GM12878 (cell line): ENCODE data around the gene SMARCAL1. TPM values are rescaled to one million over a fixed set of nuclear protein-coding genes. Genes with fewer than 3 reads are reported as not detected.

Experiments used
- ATAC-seq: fragments of 200-7000 bp; cut with Tn5 transposase; 3 replicates; pipeline ENCODE4 v1.9.1; 2020; ENCODE audit warnings: mild to moderate bottlenecking, moderate library complexity
- BruUV-seq: library from RNA; stranded (reverse); fragments of 400-500 nt; replicated peaks from 2 replicates; lab custom pipeline; 2021; lab: Mats Ljungman, UMichigan
- CTCF ChIA-PET: fragments of 300-600 bp; sonication (Branson Sonifier 250); formaldehyde crosslinking; extraction: SDS; loops from one replicate; lab custom pipeline; 2021; ENCODE audit warnings: inconsistent platforms; lab: Yijun Ruan, JAX
- POLR2A ChIA-PET: fragments of 350-600 bp; formaldehyde crosslinking; extraction: SDS; loops from one replicate; lab custom pipeline; 2021; ENCODE audit warnings: inconsistent platforms; lab: Charles Lee
- RAD21 ChIA-PET: fragments of 300-600 bp; sonication (Branson Sonifier 250); formaldehyde crosslinking; loops from one replicate; lab custom pipeline; 2023; ENCODE audit warnings: antibody characterized with exemption; ENCODE audit not compliant: unreplicated experiment; lab: Charles Lee
- SMC1A ChIA-PET: fragments of 300-600 bp; sonication (Branson Sonifier 250); formaldehyde crosslinking; loops from one replicate; lab custom pipeline; 2023; ENCODE audit not compliant: unreplicated experiment, uncharacterized antibody; lab: Charles Lee
- DNase-seq: peaks from one replicate; pipeline ENCODE4 v3.0.0-alpha.2; 2011; ENCODE audit warnings: low read depth, low spot score
- FAIRE-seq: peaks from 3 replicates; lab custom pipeline; 2011; peaks lifted over from hg19 to GRCh38; lab: Jason Lieb, UNC
- H2AFZ ChIP-seq: 2 replicates; pipeline ENCODE4 v1.6.0; 2011; ENCODE audit warnings: low read depth, low read length, control low read depth; ENCODE audit not compliant: control insufficient read depth
- H3K27ac ChIP-seq: 2 replicates; pipeline ENCODE4 v1.5.1; 2011; ENCODE audit warnings: control low read depth; ENCODE audit not compliant: control insufficient read depth, insufficient read depth
- H3K27me3 ChIP-seq, 2 experiments: replicated peaks in 1 of 2; 2 replicates each; pipeline versions ENCODE4 v1.6.0 to v1.6.1; 2011; ENCODE audit warnings: low read length in 1 of 2; ENCODE audit not compliant: control insufficient read depth in 2 of 2, insufficient read depth in 2 of 2
- H3K36me3 ChIP-seq, 2 experiments: 2 replicates each; pipeline ENCODE4 v1.5.1; 2011; ENCODE audit warnings: low read length in 1 of 2; ENCODE audit not compliant: control insufficient read depth in 2 of 2, insufficient read depth in 2 of 2
- H3K4me1 ChIP-seq: 2 replicates; pipeline ENCODE4 v1.6.1; 2011; ENCODE audit warnings: mild to moderate bottlenecking, low read length, moderate library complexity, mixed read lengths; ENCODE audit not compliant: control insufficient read depth, insufficient read depth
- H3K4me2 ChIP-seq: 2 replicates; pipeline ENCODE4 v1.6.0; 2011; ENCODE audit warnings: control low read depth; ENCODE audit not compliant: control insufficient read depth, insufficient read depth
- H3K4me3 ChIP-seq: fragments of 200-600 bp; sonication (generic); 2 replicates; pipeline ENCODE4 v1.5.1; 2016
- H3K79me2 ChIP-seq: 2 replicates; pipeline ENCODE4 v1.6.0; 2011; ENCODE audit warnings: low read length; ENCODE audit not compliant: control insufficient read depth, insufficient read depth
- H3K9ac ChIP-seq: 2 replicates; pipeline ENCODE4 v1.8.0; 2011; ENCODE audit warnings: low read length, control low read depth, mixed read lengths; ENCODE audit not compliant: control insufficient read depth, insufficient read depth
- H3K9me3 ChIP-seq: replicated peaks from 3 replicates; pipeline ENCODE4 v1.5.1; 2011; ENCODE audit warnings: mild to moderate bottlenecking, low read length; ENCODE audit not compliant: control insufficient read depth, insufficient read depth
- H4K20me1 ChIP-seq: 2 replicates; pipeline ENCODE4 v1.6.0; 2011; ENCODE audit not compliant: control insufficient read depth, insufficient read depth
- CHD4 ChIP-seq: fragments of 200-600 bp; sonication (generic); IDR thresholded peaks from 2 replicates; pipeline ENCODE4 v1.6.1; 2016; ENCODE audit warnings: mild to moderate bottlenecking
- JUND ChIP-seq: IDR thresholded peaks from 2 replicates; pipeline ENCODE4 v1.6.1; 2012; ENCODE audit warnings: low read depth, mild to moderate bottlenecking, low read length, improper control_type of control experiment, moderate library complexity
- LARP7 ChIP-seq: fragments of 450-650 bp; IDR thresholded peaks from 2 replicates; pipeline ENCODE4 v1.6.1; 2017; ENCODE audit warnings: mild to moderate bottlenecking
- MXI1 ChIP-seq: fragments of 150-350 bp; IDR thresholded peaks from 2 replicates; pipeline ENCODE4 v1.6.1; 2011; ENCODE audit warnings: low read depth, mild to moderate bottlenecking, inconsistent platforms, low read length, improper control_type of control experiment
- NFYA ChIP-seq: IDR thresholded peaks from 2 replicates; pipeline ENCODE4 v1.6.1; 2011; ENCODE audit warnings: low read depth, mild to moderate bottlenecking, low read length, improper control_type of control experiment, borderline replicate concordance
- NR2C1 ChIP-seq: fragments of 450-650 bp; IDR thresholded peaks from 2 replicates; pipeline ENCODE4 v1.6.1; 2017; ENCODE audit warnings: antibody characterized with exemption, mild to moderate bottlenecking, moderate library complexity
- PAX8 ChIP-seq: fragments of 450-650 bp; IDR thresholded peaks from 2 replicates; pipeline ENCODE4 v1.6.1; 2017; ENCODE audit warnings: mild to moderate bottlenecking, moderate library complexity
- POLR2AphosphoS5 ChIP-seq: IDR thresholded peaks from 2 replicates; pipeline ENCODE4 v1.6.1; 2011; ENCODE audit warnings: mild to moderate bottlenecking, low read length, inconsistent platforms
- SIX5 ChIP-seq: IDR thresholded peaks from 2 replicates; pipeline ENCODE4 v1.6.1; 2011; ENCODE audit warnings: mild to moderate bottlenecking, low read depth, low read length, moderate library complexity; ENCODE audit not compliant: severe bottlenecking
- YY1 ChIP-seq: IDR thresholded peaks from 2 replicates; pipeline ENCODE4 v1.6.1; 2011; ENCODE audit warnings: low read depth, mild to moderate bottlenecking, low read length
- ZNF24 ChIP-seq: fragments of 450-650 bp; IDR thresholded peaks from 2 replicates; pipeline ENCODE4 v1.6.1; 2017; ENCODE audit warnings: antibody characterized with exemption, mild to moderate bottlenecking
- WGBS: methylation state at CpG from one replicate; pipeline ENCODE4 v1.1.6; 2016; ENCODE audit warnings: low lambda C conversion rate; ENCODE audit not compliant: insufficient replicate concordance, insufficient coverage; ENCODE audit errors: missing lambda C conversion rate; 5-methylcytosine and 5-hydroxymethylcytosine counted together
- in situ Hi-C: fragments of 300-500 bp; cut with MboI; formaldehyde crosslinking; loops from 9 replicates; pipeline ENCODE4 v1.14.3; 2018; ENCODE audit warnings: mixed read lengths
- intact Hi-C: fragments of 100-400 bp; cut with micrococcal nuclease; formaldehyde crosslinking; loops from one replicate; pipeline ENCODE4 v1.14.2; 2022; ENCODE audit not compliant: unreplicated experiment
- polyA plus RNA-seq, 11 experiments: library from polyadenylated mRNA; depleted of rRNA in 4 of 11; unstranded in 6 of 11; stranded (reverse) in 5 of 11; fragments of >200 nt; fragmentation: Nextera tagmentation in 4 of 11; fragmentation: Illumina TruSeq in 1 of 11; extraction: Ambion mirVana in 4 of 11; extraction: Trizol in 1 of 11; gene quantifications; 1 replicate in 1 of 11; 2 replicates in 10 of 11; pipeline versions ENCODE4 v1.2.1 to v1.2.3, GENCODE V29; 2011 to 2016; ENCODE audit warnings: inconsistent platforms in 2 of 11, missing spikeins in 2 of 11, low read depth in 1 of 11
- total RNA-seq, 4 experiments: library from RNA; depleted of rRNA in 3 of 4; stranded (reverse); fragments of >200 nt in 3 of 4; fragmentation: Illumina TruSeq in 1 of 4; extraction: Trizol in 1 of 4; gene quantifications; 2 replicates each; pipeline versions ENCODE4 v1.2.1 to v1.2.3, GENCODE V29; 2013 to 2021
- TF ChIP-seq, protein P1 (sequence below): IDR thresholded peaks from 2 replicates; pipeline ENCODE4 v1.6.1; 2011; ENCODE audit warnings: mild to moderate bottlenecking, low read depth, low read length, moderate library complexity; ENCODE audit not compliant: insufficient replicate concordance
- TF ChIP-seq, protein P2 (sequence below): fragments of 450-650 bp; IDR thresholded peaks from 2 replicates; pipeline ENCODE4 v1.6.1; 2017; ENCODE audit warnings: antibody characterized with exemption, mild to moderate bottlenecking, moderate library complexity
- TF ChIP-seq, protein P3 (sequence below): fragments of 450-650 bp; IDR thresholded peaks from 2 replicates; pipeline ENCODE4 v1.6.1; 2017; ENCODE audit warnings: mild to moderate bottlenecking
- TF ChIP-seq, protein P4 (sequence below): IDR thresholded peaks from 2 replicates; pipeline ENCODE4 v1.6.1; 2012; ENCODE audit warnings: low read depth, low read length, improper control_type of control experiment

The SMARCAL1 gene
- total and polyA plus RNA-seq, 10 of the 15 experiments (the other 5 are each of a cell fraction or from before 2014, with no cell fraction given): 10.8 to 32.9 (median 21.8) TPM

DNA sequence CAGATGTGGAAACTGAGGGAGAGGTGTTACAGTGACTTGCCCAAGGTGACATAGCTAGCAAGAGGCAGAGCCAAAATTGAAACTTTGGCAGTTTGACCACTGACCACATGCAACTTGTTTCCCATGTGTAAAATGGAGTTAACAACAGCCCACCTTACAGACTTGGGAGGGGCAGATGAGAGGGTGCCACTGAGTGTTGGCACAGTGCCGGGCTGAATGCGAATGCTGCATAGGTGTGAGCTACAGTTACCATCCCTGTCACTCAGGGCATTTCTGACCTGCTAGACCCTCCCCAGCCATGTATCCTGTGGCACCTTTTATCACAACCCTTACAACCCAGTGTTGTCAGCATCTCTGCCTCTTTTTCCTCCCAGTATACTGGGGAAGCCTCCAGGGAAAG is 10.8 kb downstream of the SMARCAL1 start:
- CTCF ChIA-PET: interaction anchor here (0.7 to 1.8 kb wide), 4 partner anchors 18 to 200 kb away, joined by 3 to 5 read pairs (median 4); no protein-coding TSS in a partner anchor
- ATAC-seq (no peak), FAIRE-seq (no peak), DNase-seq (no peak)
- H3K4me1 ChIP-seq: no peaks in the 10 kb centered on the region
- no peak overlapping the region for H3K4me2 ChIP-seq
- in situ Hi-C loops: no loop called here
- no peak overlapping the region for H2AFZ ChIP-seq
- intact Hi-C loops: no loop called here
- no peak overlapping the region for H3K27ac ChIP-seq
- WGBS: 84% methylated on average over 2 of the region's 2 CpGs
- no peaks in the 10 kb centered on the region for H3K79me2 ChIP-seq
- H3K4me3 ChIP-seq: no peak overlapping the region
- peaks cover 10 to 36% of the 10 kb centered on the region in 2 experiments; a peak in 3 of 4 replicates for H3K36me3 ChIP-seq
- RAD21 ChIA-PET: no interaction called here
- H3K9me3 ChIP-seq: peaks cover 6% of the 10 kb centered on the region; the same call in 2 of the 3 replicates
- POLR2A ChIA-PET: no interaction called here
- no peak for TF ChIP-seq PAX8
- TF ChIP-seq POLR2AphosphoS5: no peak
- no peak for TF ChIP-seq NR2C1
- no peak for TF ChIP-seq CHD4
- TF ChIP-seq, protein P1, sequence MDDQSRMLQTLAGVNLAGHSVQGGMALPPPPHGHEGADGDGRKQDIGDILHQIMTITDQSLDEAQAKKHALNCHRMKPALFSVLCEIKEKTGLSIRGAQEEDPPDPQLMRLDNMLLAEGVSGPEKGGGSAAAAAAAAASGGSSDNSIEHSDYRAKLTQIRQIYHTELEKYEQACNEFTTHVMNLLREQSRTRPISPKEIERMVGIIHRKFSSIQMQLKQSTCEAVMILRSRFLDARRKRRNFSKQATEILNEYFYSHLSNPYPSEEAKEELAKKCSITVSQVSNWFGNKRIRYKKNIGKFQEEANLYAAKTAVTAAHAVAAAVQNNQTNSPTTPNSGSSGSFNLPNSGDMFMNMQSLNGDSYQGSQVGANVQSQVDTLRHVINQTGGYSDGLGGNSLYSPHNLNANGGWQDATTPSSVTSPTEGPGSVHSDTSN: no peak
- TF ChIP-seq, protein P2, sequence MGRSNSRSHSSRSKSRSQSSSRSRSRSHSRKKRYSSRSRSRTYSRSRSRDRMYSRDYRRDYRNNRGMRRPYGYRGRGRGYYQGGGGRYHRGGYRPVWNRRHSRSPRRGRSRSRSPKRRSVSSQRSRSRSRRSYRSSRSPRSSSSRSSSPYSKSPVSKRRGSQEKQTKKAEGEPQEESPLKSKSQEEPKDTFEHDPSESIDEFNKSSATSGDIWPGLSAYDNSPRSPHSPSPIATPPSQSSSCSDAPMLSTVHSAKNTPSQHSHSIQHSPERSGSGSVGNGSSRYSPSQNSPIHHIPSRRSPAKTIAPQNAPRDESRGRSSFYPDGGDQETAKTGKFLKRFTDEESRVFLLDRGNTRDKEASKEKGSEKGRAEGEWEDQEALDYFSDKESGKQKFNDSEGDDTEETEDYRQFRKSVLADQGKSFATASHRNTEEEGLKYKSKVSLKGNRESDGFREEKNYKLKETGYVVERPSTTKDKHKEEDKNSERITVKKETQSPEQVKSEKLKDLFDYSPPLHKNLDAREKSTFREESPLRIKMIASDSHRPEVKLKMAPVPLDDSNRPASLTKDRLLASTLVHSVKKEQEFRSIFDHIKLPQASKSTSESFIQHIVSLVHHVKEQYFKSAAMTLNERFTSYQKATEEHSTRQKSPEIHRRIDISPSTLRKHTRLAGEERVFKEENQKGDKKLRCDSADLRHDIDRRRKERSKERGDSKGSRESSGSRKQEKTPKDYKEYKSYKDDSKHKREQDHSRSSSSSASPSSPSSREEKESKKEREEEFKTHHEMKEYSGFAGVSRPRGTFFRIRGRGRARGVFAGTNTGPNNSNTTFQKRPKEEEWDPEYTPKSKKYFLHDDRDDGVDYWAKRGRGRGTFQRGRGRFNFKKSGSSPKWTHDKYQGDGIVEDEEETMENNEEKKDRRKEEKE: no peak
- TF ChIP-seq, protein P3, sequence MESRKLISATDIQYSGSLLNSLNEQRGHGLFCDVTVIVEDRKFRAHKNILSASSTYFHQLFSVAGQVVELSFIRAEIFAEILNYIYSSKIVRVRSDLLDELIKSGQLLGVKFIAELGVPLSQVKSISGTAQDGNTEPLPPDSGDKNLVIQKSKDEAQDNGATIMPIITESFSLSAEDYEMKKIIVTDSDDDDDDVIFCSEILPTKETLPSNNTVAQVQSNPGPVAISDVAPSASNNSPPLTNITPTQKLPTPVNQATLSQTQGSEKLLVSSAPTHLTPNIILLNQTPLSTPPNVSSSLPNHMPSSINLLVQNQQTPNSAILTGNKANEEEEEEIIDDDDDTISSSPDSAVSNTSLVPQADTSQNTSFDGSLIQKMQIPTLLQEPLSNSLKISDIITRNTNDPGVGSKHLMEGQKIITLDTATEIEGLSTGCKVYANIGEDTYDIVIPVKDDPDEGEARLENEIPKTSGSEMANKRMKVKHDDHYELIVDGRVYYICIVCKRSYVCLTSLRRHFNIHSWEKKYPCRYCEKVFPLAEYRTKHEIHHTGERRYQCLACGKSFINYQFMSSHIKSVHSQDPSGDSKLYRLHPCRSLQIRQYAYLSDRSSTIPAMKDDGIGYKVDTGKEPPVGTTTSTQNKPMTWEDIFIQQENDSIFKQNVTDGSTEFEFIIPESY: no peak
- no peak for TF ChIP-seq YY1
- no peak for TF ChIP-seq ZNF24
- TF ChIP-seq LARP7: no peak
- no peak for TF ChIP-seq SIX5
- TF ChIP-seq, protein P4, sequence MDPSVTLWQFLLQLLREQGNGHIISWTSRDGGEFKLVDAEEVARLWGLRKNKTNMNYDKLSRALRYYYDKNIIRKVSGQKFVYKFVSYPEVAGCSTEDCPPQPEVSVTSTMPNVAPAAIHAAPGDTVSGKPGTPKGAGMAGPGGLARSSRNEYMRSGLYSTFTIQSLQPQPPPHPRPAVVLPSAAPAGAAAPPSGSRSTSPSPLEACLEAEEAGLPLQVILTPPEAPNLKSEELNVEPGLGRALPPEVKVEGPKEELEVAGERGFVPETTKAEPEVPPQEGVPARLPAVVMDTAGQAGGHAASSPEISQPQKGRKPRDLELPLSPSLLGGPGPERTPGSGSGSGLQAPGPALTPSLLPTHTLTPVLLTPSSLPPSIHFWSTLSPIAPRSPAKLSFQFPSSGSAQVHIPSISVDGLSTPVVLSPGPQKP: no peak
- no peak for TF ChIP-seq NFYA
- TF ChIP-seq MXI1: no peak
- no peak for TF ChIP-seq JUND
- BruUV-seq: no TSS peak
- SMC1A ChIA-PET: no interaction called here
- no peak overlapping the region for H3K9ac ChIP-seq
- no peaks in the 10 kb centered on the region for H4K20me1 ChIP-seq
- H3K27me3 ChIP-seq: no peaks in the 10 kb centered on the region
